Omental fat pad (tissue), 4 donors: ENCODE results near the gene HOXD11. TPM values are rescaled to one million over a fixed set of nuclear protein-coding genes. Genes with fewer than 3 reads are reported as not detected.

Experiments
- ATAC-seq: fragments of 150-250 bp; one replicate; pipeline ENCODE4 v1.9.1; 2016; ENCODE audit warnings: mild to moderate bottlenecking, moderate library complexity; ENCODE audit not compliant: low FRiP score
- DNase-seq: peaks from one replicate; pipeline ENCODE4 v3.0.0-alpha.2; 2019; ENCODE audit warnings: low spot score
- CTCF ChIP-seq, 3 donors: fragments of 450-650 bp; IDR thresholded peaks; one replicate each; pipeline ENCODE4 v1.5.1; 2016 to 2017; ENCODE audit warnings: antibody characterized with exemption in 3 of 3, mild to moderate bottlenecking in 3 of 3, moderate library complexity in 2 of 3
- total RNA-seq, 4 donors: library from RNA; depleted of rRNA; stranded (reverse); fragments of >200 nt; gene quantifications; one replicate each; pipeline ENCODE4 v1.1.0, GENCODE V29; 2016

HOXD11 gene
- total RNA-seq, 4 donors from 2014 or later = not detected

GRCh38 chr2:176128982-176129796 is 22.1 kb downstream of the HOXD11 start, which contains the start of gene HOXD8:
TSS of gene HOXD8 (plus strand) at chr2:176129705. CDS start at chr2:176130367, 662 bp downstream.
- TF ChIP-seq CTCF (IDR thresholded peaks at IDR 0.05) = no peak
- ATAC-seq (peak; percentile 41), DNase-seq (no peak)

- no peak for TF ChIP-seq CTCF (IDR thresholded peaks at IDR 0.05)
- ATAC-seq (peak; percentile 19), DNase-seq (no peak)
These were observed 22.7 kb downstream of the HOXD11 start for GRCh38 chr2:176129813-176130146.

- no peak for DNase-seq
- peak; percentile 52 for ATAC-seq
- TF ChIP-seq CTCF (IDR thresholded peaks at IDR 0.05) = no peak
These were observed 23.3 kb downstream of the HOXD11 start for GRCh38 chr2:176130147-176130956.

GRCh38 chr2:176130957-176131847 is 24.1 kb downstream of the HOXD11 start:
- ATAC-seq (no peak), DNase-seq (no peak)
- TF ChIP-seq CTCF (IDR thresholded peaks at IDR 0.05) = no peak

DNA sequence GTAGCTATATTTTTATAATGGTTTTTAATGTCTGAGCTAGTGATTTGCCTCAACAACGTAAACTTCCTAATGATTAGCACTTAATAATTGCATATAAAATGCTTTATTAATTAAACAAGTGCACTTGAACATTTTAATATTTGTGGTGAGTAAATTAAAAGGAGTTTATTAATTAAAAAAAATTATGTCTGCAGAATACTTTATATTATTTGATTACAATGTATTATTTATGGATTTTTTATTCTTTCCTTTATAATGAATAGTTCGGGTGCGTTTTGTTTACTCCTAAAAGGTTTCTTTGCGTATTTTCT is 24.7 kb downstream of the HOXD11 start:
- no peak for TF ChIP-seq CTCF (IDR thresholded peaks at IDR 0.05)
- ATAC-seq (no peak), DNase-seq (no peak)

DNA sequence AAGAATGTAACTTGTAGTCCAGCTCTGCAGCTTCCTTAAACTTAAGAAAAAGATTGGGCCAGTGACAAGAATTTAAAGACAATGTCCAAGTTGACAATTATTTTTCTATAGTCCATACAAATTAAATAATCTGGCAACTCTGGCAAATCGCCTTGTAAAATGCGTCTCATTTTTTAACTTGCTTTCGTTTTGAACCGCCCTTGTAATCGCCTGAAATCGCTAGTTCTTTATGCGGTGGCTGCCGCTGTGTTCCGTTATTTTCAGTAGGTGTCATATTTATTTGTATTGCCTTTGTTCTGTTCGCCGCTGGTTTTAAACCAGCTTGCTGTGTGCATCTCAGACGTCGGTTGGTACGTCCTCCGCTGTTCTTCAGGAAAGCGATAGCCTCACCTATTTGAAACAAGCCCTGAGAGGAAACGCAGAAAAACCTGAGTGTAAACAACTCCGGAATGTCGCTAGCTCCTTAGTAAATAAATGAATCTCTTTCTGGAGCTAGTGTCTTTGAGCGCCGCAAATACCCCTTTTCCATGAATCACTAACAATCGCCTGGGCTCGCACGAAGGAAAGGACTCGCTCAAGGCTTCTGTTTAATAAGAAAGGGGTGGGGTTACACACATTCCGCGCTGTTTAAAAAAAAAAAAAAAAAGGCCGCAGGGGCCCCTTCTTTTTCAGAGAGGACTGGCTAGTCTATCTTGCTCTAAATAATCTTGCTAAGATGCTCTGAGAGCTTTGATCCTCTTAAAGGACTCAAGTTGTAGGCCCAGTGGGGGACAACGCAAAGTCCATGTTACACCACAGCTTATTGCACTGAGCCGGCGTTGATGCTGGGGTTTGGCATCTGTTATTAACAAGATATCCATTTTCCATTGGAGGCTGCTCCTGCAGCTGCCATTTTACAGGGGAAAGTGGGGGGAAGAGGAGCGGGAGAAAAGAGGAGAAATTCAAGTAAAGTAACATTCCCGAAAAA is 25.4 kb downstream of the HOXD11 start:
- ATAC-seq (no peak), DNase-seq (no peak)
- TF ChIP-seq CTCF (IDR thresholded peaks at IDR 0.05) = no peak
